Vagina (tissue), 2 donors: ENCODE results near the gene SPHK1. TPM values are rescaled to one million over a fixed set of nuclear protein-coding genes. Genes with fewer than 3 reads are reported as not detected.
A peak's percentile ranks its signal among the peaks of the same experiment; 100 is the strongest.

Experiments
- DNase-seq, 2 donors: peaks; one replicate each; pipeline ENCODE4 v3.0.0-alpha.2; 2017; ENCODE audit errors: extremely low spot score in 2 of 2
- H3K27ac ChIP-seq: fragments of 200-600 bp; sonication (generic); one replicate; pipeline ENCODE4 v1.5.1; 2019
- H3K27me3 ChIP-seq: fragments of 200-600 bp; sonication (generic); one replicate; pipeline ENCODE4 v1.5.1; 2019
- H3K36me3 ChIP-seq, 2 donors: fragments of 200-600 bp; sonication (generic); one replicate each; pipeline ENCODE4 v1.5.1; 2017 to 2019
- H3K4me1 ChIP-seq: fragments of 200-600 bp; sonication (generic); one replicate; pipeline ENCODE4 v1.5.1; 2019
- H3K4me3 ChIP-seq, 2 donors: fragments of 200-600 bp; sonication (generic); 1 replicate in 1 of 2; 2 replicates in 1 of 2; pipeline ENCODE4 v1.5.1; 2016 to 2019
- H3K9me3 ChIP-seq: fragments of 200-600 bp; sonication (generic); one replicate; pipeline ENCODE4 v1.5.1; 2019
- POLR2A ChIP-seq, 2 donors: fragments of 450-650 bp; IDR thresholded peaks; one replicate each; pipeline ENCODE4 v1.6.1; 2017; ENCODE audit warnings: antibody characterized with exemption in 2 of 2, mild to moderate bottlenecking in 2 of 2, moderate library complexity in 2 of 2
- POLR2AphosphoS5 ChIP-seq, 2 donors: sonication (generic); formaldehyde crosslinking; IDR thresholded peaks; one replicate each; pipeline ENCODE4 v1.9.0; 2017; ENCODE audit warnings: antibody characterized with exemption in 2 of 2, mild to moderate bottlenecking in 2 of 2, low read depth in 1 of 2; ENCODE audit not compliant: insufficient read depth in 1 of 2
- intact Hi-C: fragments of 100-400 bp; cut with DNase I; formaldehyde crosslinking; loops from one replicate; pipeline ENCODE4 v1.15.1; 2023
- total RNA-seq: library from RNA; depleted of rRNA; stranded (reverse); fragments of >200 nt; gene quantifications from one replicate; pipeline ENCODE4 v1.2.3, GENCODE V29; 2016
- TF ChIP-seq, protein P1 (sequence below), 3 experiments: fragments of 450-650 bp in 2 of 3; fragments of 200-600 bp in 1 of 3; sonication (generic) in 1 of 3; IDR thresholded peaks; one replicate each; pipeline ENCODE4 v1.5.1; 2017 to 2019; ENCODE audit warnings: antibody characterized with exemption in 3 of 3, mild to moderate bottlenecking in 2 of 3, moderate library complexity in 2 of 3

The SPHK1 gene
- total RNA-seq, 1 donor from 2014 or later, result 11.0 TPM

DNA sequence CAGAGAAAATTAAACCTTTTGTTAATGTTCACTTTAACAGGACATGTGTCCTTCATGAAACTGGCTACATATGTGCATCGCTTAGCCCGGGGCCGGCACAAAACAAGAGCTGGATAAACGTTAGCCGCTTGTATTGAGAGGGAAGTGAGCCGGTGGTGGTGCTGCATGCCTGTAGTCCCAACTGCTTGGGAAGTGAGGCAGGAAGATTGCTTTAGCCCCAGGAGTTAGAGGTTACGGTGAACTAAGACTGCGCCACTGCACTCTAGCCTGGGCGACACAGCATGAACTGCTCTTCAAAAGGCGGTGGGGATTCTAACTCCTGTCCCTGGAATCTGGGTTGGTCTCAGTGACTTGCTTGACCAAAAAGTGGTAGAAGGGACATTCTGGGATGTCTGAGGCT lies 15.0 kb upstream of the SPHK1 start:
- no peaks in the 10 kb centered on the region for H3K36me3 ChIP-seq
- no peaks in the 10 kb centered on the region for H3K27me3 ChIP-seq
- no peaks in the 10 kb centered on the region for H3K9me3 ChIP-seq
- no peak overlapping the region for H3K27ac ChIP-seq
- no peak overlapping the region for H3K4me3 ChIP-seq
- intact Hi-C loops, result no loop called here
- H3K4me1 ChIP-seq, result peaks cover 4% of the 10 kb centered on the region
- no peak for TF ChIP-seq POLR2AphosphoS5 (IDR thresholded peaks at IDR 0.05; ENCODE audit: insufficient read depth in 1 of 2, low read depth in 1 of 2)
- TF ChIP-seq, protein P1, sequence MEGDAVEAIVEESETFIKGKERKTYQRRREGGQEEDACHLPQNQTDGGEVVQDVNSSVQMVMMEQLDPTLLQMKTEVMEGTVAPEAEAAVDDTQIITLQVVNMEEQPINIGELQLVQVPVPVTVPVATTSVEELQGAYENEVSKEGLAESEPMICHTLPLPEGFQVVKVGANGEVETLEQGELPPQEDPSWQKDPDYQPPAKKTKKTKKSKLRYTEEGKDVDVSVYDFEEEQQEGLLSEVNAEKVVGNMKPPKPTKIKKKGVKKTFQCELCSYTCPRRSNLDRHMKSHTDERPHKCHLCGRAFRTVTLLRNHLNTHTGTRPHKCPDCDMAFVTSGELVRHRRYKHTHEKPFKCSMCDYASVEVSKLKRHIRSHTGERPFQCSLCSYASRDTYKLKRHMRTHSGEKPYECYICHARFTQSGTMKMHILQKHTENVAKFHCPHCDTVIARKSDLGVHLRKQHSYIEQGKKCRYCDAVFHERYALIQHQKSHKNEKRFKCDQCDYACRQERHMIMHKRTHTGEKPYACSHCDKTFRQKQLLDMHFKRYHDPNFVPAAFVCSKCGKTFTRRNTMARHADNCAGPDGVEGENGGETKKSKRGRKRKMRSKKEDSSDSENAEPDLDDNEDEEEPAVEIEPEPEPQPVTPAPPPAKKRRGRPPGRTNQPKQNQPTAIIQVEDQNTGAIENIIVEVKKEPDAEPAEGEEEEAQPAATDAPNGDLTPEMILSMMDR (IDR thresholded peaks at IDR 0.05), result no peak
- TF ChIP-seq POLR2A (IDR thresholded peaks at IDR 0.05), result no peak
- DNase-seq, result no peak

DNA sequence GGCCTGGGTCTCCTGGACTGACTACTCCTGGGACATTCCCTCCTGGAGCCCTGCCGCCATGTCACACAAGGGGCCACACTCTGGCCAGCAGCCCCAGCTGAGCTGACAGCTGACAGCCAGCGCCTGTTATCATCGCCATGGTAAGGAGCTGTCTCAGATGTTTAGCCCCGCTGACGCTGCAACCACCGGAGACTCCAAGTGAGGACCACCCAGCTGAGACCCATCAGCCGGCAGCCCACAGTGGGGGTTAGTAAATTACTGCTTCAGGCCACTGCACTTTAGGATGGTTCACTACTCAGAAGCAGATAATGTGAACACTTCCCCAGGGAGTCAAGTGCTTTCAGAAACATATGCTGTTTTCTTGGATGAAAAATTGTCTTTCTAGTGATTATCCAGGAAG lies 14.6 kb upstream of the SPHK1 start:
- H3K27ac ChIP-seq, result no peak overlapping the region
- no peak overlapping the region for H3K4me3 ChIP-seq
- no peaks in the 10 kb centered on the region for H3K36me3 ChIP-seq
- intact Hi-C loops, result no loop called here
- no peak for DNase-seq
- H3K9me3 ChIP-seq, result no peaks in the 10 kb centered on the region
- H3K27me3 ChIP-seq, result no peaks in the 10 kb centered on the region
- TF ChIP-seq, protein P1 (IDR thresholded peaks at IDR 0.05), result no peak
- TF ChIP-seq POLR2A (IDR thresholded peaks at IDR 0.05) (no peak), POLR2AphosphoS5 (IDR thresholded peaks at IDR 0.05; ENCODE audit: insufficient read depth in 1 of 2, low read depth in 1 of 2) (no peak)
- H3K4me1 ChIP-seq, result peaks cover 4% of the 10 kb centered on the region

DNA sequence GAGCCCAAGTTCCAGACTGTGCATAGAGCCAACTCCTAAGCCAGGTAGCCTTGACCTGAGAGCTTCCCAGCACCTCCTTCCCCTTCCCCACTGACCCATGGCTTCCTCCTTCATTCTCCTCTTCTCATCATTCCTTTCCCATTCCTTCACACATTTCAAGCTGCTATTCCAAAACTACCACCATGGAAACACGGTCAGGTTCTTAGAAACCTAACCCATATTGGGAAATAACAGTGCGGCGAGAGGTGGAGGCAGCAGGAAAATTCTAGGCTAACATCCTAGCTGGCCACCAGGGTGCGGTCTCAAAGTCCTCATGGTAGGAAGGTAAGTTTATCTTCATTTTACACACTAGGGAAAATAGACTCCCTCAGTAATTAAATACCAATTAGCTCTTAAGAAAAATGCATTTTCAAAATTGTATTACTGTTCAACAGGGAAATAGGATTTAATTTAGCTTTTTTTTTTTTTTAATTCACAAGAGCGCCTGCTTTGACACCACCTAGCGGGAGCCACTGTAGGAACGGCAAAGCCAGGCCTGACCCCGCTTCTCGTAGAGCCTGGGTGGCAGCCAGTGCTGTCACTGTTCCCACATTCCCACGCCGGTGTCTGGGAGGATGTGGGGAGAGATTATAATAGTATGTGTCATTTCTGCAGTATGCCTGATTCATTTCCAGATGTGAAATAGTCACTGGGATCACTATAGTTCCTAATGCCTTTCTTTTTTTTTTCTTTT lies 14.0 kb upstream of the SPHK1 start:
- no peaks in the 10 kb centered on the region for H3K36me3 ChIP-seq
- no peaks in the 10 kb centered on the region for H3K9me3 ChIP-seq
- TF ChIP-seq POLR2AphosphoS5 (IDR thresholded peaks at IDR 0.05; ENCODE audit: insufficient read depth in 1 of 2, low read depth in 1 of 2) (peak; percentile 46 to 51), POLR2A (IDR thresholded peaks at IDR 0.05) (no peak)
- TF ChIP-seq, protein P1 (IDR thresholded peaks at IDR 0.05), result peak; percentile 10 to 34 (median 16)
- peak overlapping the region; percentile 17 for H3K27ac ChIP-seq
- no peak for DNase-seq
- H3K27me3 ChIP-seq, result no peaks in the 10 kb centered on the region
- peaks cover 4% of the 10 kb centered on the region for H3K4me1 ChIP-seq
- H3K4me3 ChIP-seq, result no peak overlapping the region
- intact Hi-C loops, result no loop called here

DNA sequence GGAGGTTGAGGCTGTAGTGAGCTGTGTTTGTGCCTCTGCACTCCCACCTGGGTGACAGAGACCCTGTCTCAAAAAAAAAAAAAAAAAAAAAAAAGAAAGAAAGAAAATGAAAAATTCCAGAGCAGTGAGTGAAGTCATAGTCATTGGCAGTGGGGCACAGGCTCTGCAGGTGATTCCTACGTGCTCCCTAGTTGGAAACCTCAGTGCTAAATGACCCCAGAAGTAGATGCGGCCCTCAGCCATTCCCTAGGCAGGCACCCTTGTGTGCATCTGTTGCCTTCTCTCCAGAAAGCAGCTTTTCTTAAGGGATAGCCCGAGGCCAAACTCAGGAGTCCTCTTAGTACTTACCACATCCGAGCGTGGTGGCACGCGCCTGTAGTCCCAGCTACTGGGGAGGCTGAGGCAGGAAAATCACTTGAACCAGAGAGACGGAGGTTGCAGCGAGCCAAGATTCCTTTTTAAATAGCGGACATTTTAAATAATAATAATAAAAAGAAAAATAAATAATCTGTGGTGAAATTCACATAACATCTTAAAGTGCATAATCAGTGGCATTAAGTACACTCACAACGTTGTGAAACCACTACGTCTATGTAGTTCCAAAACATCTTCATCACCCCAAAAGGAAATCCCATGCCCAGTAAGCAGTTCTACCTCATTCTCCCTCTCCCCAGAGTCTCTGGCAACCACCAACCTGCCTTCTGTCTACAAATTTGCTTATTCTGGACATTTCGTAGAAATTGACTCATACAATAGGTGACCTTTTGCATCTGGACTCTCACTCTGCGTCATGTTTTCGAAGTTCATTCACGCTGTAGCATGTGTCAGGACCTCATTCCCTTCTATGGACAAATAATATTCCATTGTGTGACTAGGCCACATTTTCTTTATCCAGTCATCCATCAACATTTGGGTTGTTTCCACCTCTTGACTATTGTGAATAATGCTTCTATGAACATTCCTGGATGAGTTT lies 12.5 kb upstream of the SPHK1 start:
- intact Hi-C loops, result no loop called here
- no peak for DNase-seq
- Histone ChIP-seq H3K27me3 (no peaks in the 10 kb centered on the region), H3K9me3 (no peaks in the 10 kb centered on the region), H3K36me3 (no peaks in the 10 kb centered on the region), H3K4me3 (no peak overlapping the region), H3K27ac (no peak overlapping the region), H3K4me1 (peaks cover 19% of the 10 kb centered on the region)
- TF ChIP-seq POLR2A (IDR thresholded peaks at IDR 0.05), result no peak
- TF ChIP-seq, protein P1 (IDR thresholded peaks at IDR 0.05), result no peak
- TF ChIP-seq POLR2AphosphoS5 (IDR thresholded peaks at IDR 0.05; ENCODE audit: insufficient read depth in 1 of 2, low read depth in 1 of 2), result no peak
